Measurements from ENCODE around the gene CNOT3.

The CNOT3 gene

DNA sequence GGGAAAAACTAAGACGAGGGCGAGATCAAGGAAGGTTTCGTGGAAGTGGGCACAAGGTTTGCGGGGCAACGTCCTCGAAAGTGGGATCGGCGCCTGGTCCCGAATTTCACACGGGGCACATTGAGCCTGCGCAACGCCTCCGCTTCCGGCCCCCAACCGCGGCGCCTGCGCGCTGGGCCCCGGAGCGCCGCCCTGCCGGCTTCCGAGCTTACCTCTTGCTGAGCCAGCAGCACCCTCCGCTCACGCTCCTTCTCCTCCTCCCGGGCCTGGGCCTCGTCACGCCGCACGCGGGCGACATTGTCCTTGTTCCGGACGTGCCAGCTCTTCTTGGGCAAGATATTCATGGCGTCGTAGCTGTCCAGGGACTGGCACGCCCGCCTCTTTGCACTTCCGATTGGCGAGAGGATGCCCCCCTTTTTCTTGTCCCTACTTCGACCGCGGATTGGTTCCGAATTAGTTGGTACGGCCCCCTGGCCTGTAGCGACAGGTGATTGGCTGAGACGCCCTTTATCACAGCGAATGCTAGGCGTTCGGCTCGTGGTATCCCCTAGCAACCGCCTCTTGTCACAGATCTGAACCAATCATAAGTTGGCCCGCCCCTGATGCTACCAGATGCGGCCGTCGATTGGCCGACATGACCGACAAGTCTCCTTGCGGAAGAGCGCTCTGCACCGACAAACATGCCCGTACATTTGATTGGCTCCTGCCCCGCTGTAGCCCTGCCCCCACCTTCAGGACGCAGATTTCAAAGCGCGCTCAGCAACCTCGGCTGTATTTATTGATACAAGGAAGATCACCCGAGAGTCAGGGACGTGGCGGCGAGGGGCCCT lies 22.0 kb downstream of the CNOT3 start, which contains the start of gene LENG1:
Gene LENG1, minus strand, starts transcription at position 370 of the 830 bp plus-strand sequence. Its CDS starts 26 bp downstream, at position 344.
- WGBS (ENCODE audit: extremely low coverage, insufficient coverage, low lambda C conversion rate): no CpG with 5 or more reads among the region's 72 CpGs
- H2BK5ac ChIP-seq (ENCODE audit: low read length): peak within 1 kb of the TSS; percentile 98
- peaks cover 2% of the 10 kb centered on the region for H3K79me1 ChIP-seq (ENCODE audit: low read length)
- H2AK5ac ChIP-seq (ENCODE audit: low read length): no peak within 1 kb of the TSS
- peaks cover 11% of the 10 kb centered on the region for H3K36me3 ChIP-seq (ENCODE audit: control insufficient read depth, insufficient read depth, low read length)
- peak within 1 kb of the TSS; percentile 13 for H3K18ac ChIP-seq (ENCODE audit: low read length)
- H3K27me3 ChIP-seq (ENCODE audit: insufficient read depth, low read length, poor library complexity): no peaks in the 10 kb centered on the region
- peaks cover 3% of the 10 kb centered on the region for H3K4me1 ChIP-seq (ENCODE audit: control insufficient read depth, low read depth, low read length)
- H2BK15ac ChIP-seq (replicated peaks; ENCODE audit: low read depth): no peak within 1 kb of the TSS
- H3K4ac ChIP-seq (ENCODE audit: low read depth, low read length): no peak within 1 kb of the TSS
- no peaks in the 10 kb centered on the region for H3K79me2 ChIP-seq (ENCODE audit: control insufficient read depth, insufficient read depth, low read length)
- H3K23ac ChIP-seq (ENCODE audit: low read length): peak within 1 kb of the TSS; percentile 17
- H4K5ac ChIP-seq (ENCODE audit: low read length): no peak within 1 kb of the TSS
- H2BK120ac ChIP-seq (ENCODE audit: low read depth, low read length): no peak within 1 kb of the TSS
- DNase-seq: peak; percentile 100
- H3K4me2 ChIP-seq (ENCODE audit: low read length): peak within 1 kb of the TSS; percentile 97
- peak within 1 kb of the TSS; percentile 99 for H3K56ac ChIP-seq (ENCODE audit: low read length)
- H3K4me3 ChIP-seq (ENCODE audit: low read length): peak within 1 kb of the TSS; percentile 87
- H3K27ac ChIP-seq (ENCODE audit: low read depth, low read length): peak within 1 kb of the TSS; percentile 84
- H4K8ac ChIP-seq (ENCODE audit: low read depth, low read length): no peak within 1 kb of the TSS
- peak within 1 kb of the TSS; percentile 94 for H3K9ac ChIP-seq (ENCODE audit: low read length)

DNA sequence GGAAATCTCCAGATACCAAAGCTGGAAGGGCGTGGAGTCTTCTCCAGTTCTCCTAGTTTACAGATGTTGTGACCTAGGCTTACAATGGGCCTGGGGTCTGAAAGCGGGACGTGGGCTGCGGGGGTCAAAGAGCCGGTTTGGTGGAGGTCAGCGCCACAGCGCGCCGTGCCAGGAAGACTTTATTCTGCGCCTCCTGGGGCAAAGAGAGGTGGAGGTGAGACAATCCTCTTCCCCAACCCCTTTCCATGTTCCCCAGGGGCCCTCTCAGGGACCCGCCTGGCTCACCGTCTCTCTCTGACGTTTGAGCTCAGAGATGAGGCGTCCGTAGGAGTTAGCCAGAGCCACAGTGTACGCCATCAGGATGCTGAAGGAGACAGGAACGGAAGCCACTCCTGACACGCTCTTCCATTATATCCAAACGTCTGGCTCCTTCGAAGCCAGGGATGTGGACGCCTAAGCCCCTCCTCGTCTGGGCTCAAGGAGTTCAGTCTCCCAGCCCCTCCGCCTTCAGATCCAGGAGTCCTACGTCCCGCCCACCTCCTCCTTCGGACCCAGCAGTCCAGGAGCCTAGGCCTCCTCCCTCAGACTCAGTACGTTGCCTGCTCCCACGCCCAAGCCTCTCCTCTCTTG lies 22.7 kb downstream of the CNOT3 start:
- H4K5ac ChIP-seq (ENCODE audit: low read length): no peak overlapping the region
- H4K8ac ChIP-seq (ENCODE audit: low read depth, low read length): no peak overlapping the region
- H2AK5ac ChIP-seq (ENCODE audit: low read length): no peak overlapping the region
- no peak overlapping the region for H3K4ac ChIP-seq (ENCODE audit: low read depth, low read length)
- no peak overlapping the region for H2BK5ac ChIP-seq (ENCODE audit: low read length)
- H3K4me3 ChIP-seq (ENCODE audit: low read length): peak overlapping the region; percentile 86
- peaks cover 6% of the 10 kb centered on the region for H3K36me3 ChIP-seq (ENCODE audit: control insufficient read depth, insufficient read depth, low read length)
- peak overlapping the region; percentile 13 for H3K18ac ChIP-seq (ENCODE audit: low read length)
- peaks cover 3% of the 10 kb centered on the region for H3K4me1 ChIP-seq (ENCODE audit: control insufficient read depth, low read depth, low read length)
- H3K79me1 ChIP-seq (ENCODE audit: low read length): peaks cover 2% of the 10 kb centered on the region
- no peak overlapping the region for H2BK120ac ChIP-seq (ENCODE audit: low read depth, low read length)
- H3K23ac ChIP-seq (ENCODE audit: low read length): peak overlapping the region; percentile 17
- H3K79me2 ChIP-seq (ENCODE audit: control insufficient read depth, insufficient read depth, low read length): no peaks in the 10 kb centered on the region
- H3K9ac ChIP-seq (ENCODE audit: low read length): peak overlapping the region; percentile 94
- H3K56ac ChIP-seq (ENCODE audit: low read length): peak overlapping the region; percentile 96
- peak overlapping the region; percentile 97 for H3K4me2 ChIP-seq (ENCODE audit: low read length)
- H2BK15ac ChIP-seq (replicated peaks; ENCODE audit: low read depth): no peak overlapping the region
- DNase-seq: peak; percentile 53
- H3K27me3 ChIP-seq (ENCODE audit: insufficient read depth, low read length, poor library complexity): no peaks in the 10 kb centered on the region
- peak overlapping the region; percentile 61 for H3K27ac ChIP-seq (ENCODE audit: low read depth, low read length)
- WGBS (ENCODE audit: extremely low coverage, insufficient coverage, low lambda C conversion rate): no CpG with 5 or more reads among the region's 28 CpGs

GRCh38 chr19:54160854-54161253 lies 23.3 kb downstream of the CNOT3 start:
- Histone ChIP-seq H2BK120ac (ENCODE audit: low read depth, low read length) (no peak overlapping the region), H3K4me3 (ENCODE audit: low read length) (no peak overlapping the region), H3K4ac (ENCODE audit: low read depth, low read length) (no peak overlapping the region), H3K9ac (ENCODE audit: low read length) (peak overlapping the region; percentile 94), H4K8ac (ENCODE audit: low read depth, low read length) (no peak overlapping the region), H2BK5ac (ENCODE audit: low read length) (no peak overlapping the region), H3K4me1 (ENCODE audit: control insufficient read depth, low read depth, low read length) (peaks cover 3% of the 10 kb centered on the region), H3K56ac (ENCODE audit: low read length) (peak overlapping the region; percentile 96), H3K18ac (ENCODE audit: low read length) (no peak overlapping the region), H3K27me3 (ENCODE audit: insufficient read depth, low read length, poor library complexity) (no peaks in the 10 kb centered on the region), H3K4me2 (ENCODE audit: low read length) (peak overlapping the region; percentile 97), H3K79me2 (ENCODE audit: control insufficient read depth, insufficient read depth, low read length) (no peaks in the 10 kb centered on the region), H2AK5ac (ENCODE audit: low read length) (no peak overlapping the region), H3K36me3 (ENCODE audit: control insufficient read depth, insufficient read depth, low read length) (peaks cover 4% of the 10 kb centered on the region), H2BK15ac (replicated peaks; ENCODE audit: low read depth) (no peak overlapping the region), H3K23ac (ENCODE audit: low read length) (no peak overlapping the region), H3K79me1 (ENCODE audit: low read length) (peaks cover 2% of the 10 kb centered on the region), H3K27ac (ENCODE audit: low read depth, low read length) (no peak overlapping the region), H4K5ac (ENCODE audit: low read length) (no peak overlapping the region)
- WGBS (ENCODE audit: extremely low coverage, insufficient coverage, low lambda C conversion rate): no CpG with 5 or more reads among the region's 13 CpGs
- DNase-seq: no peak

- WGBS (ENCODE audit: extremely low coverage, insufficient coverage, low lambda C conversion rate): no CpG with 5 or more reads among the region's 35 CpGs
- H3K9ac ChIP-seq (ENCODE audit: low read length): no peak overlapping the region
- H2BK15ac ChIP-seq (replicated peaks; ENCODE audit: low read depth): no peak overlapping the region
- no peak overlapping the region for H2BK5ac ChIP-seq (ENCODE audit: low read length)
- no peak overlapping the region for H3K23ac ChIP-seq (ENCODE audit: low read length)
- no peak overlapping the region for H3K18ac ChIP-seq (ENCODE audit: low read length)
- H3K79me2 ChIP-seq (ENCODE audit: control insufficient read depth, insufficient read depth, low read length): no peaks in the 10 kb centered on the region
- no peaks in the 10 kb centered on the region for H3K27me3 ChIP-seq (ENCODE audit: insufficient read depth, low read length, poor library complexity)
- H4K5ac ChIP-seq (ENCODE audit: low read length): no peak overlapping the region
- H3K79me1 ChIP-seq (ENCODE audit: low read length): peaks cover 2% of the 10 kb centered on the region
- H3K36me3 ChIP-seq (ENCODE audit: control insufficient read depth, insufficient read depth, low read length): no peaks in the 10 kb centered on the region
- peak overlapping the region; percentile 88 for H3K4me2 ChIP-seq (ENCODE audit: low read length)
- peaks cover 3% of the 10 kb centered on the region for H3K4me1 ChIP-seq (ENCODE audit: control insufficient read depth, low read depth, low read length)
- no peak overlapping the region for H3K27ac ChIP-seq (ENCODE audit: low read depth, low read length)
- H3K4me3 ChIP-seq (ENCODE audit: low read length): no peak overlapping the region
- no peak overlapping the region for H2BK120ac ChIP-seq (ENCODE audit: low read depth, low read length)
- H3K4ac ChIP-seq (ENCODE audit: low read depth, low read length): no peak overlapping the region
- H2AK5ac ChIP-seq (ENCODE audit: low read length): no peak overlapping the region
- DNase-seq: peak; percentile 85
- no peak overlapping the region for H3K56ac ChIP-seq (ENCODE audit: low read length)
- no peak overlapping the region for H4K8ac ChIP-seq (ENCODE audit: low read depth, low read length)
These were observed 24.8 kb downstream of the CNOT3 start for GRCh38 chr19:54162241-54162805.

DNA sequence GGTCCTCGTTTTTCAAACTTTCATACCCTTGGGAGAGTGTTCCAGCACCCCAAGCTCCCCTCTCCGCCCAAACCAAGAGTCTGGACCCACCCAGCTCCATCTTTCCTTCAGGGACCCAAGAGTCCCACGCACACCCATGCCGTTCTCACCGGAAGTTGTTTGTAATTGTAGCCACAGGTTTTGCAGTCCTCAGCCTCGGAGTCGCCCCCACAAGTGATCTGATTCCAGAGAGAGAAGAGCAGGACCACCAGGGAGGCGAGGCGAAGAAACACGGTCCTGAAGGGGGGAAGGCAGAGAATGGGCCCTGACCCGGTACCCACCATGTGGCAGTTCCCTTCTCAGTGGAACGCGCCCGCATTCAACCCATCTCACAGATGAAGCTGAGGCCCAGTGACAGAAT lies 25.3 kb downstream of the CNOT3 start:
- H3K18ac ChIP-seq (ENCODE audit: low read length): no peak overlapping the region
- no peaks in the 10 kb centered on the region for H3K27me3 ChIP-seq (ENCODE audit: insufficient read depth, low read length, poor library complexity)
- no peak overlapping the region for H3K4me2 ChIP-seq (ENCODE audit: low read length)
- no peak overlapping the region for H2BK15ac ChIP-seq (replicated peaks; ENCODE audit: low read depth)
- H3K4me3 ChIP-seq (ENCODE audit: low read length): no peak overlapping the region
- no peak overlapping the region for H3K27ac ChIP-seq (ENCODE audit: low read depth, low read length)
- peaks cover 2% of the 10 kb centered on the region for H3K79me1 ChIP-seq (ENCODE audit: low read length)
- no peak overlapping the region for H3K9ac ChIP-seq (ENCODE audit: low read length)
- WGBS (ENCODE audit: extremely low coverage, insufficient coverage, low lambda C conversion rate): no CpG with 5 or more reads among the region's 14 CpGs
- no peak overlapping the region for H4K5ac ChIP-seq (ENCODE audit: low read length)
- H3K79me2 ChIP-seq (ENCODE audit: control insufficient read depth, insufficient read depth, low read length): no peaks in the 10 kb centered on the region
- no peak overlapping the region for H2BK120ac ChIP-seq (ENCODE audit: low read depth, low read length)
- peaks cover 3% of the 10 kb centered on the region for H3K4me1 ChIP-seq (ENCODE audit: control insufficient read depth, low read depth, low read length)
- no peak overlapping the region for H4K8ac ChIP-seq (ENCODE audit: low read depth, low read length)
- no peak overlapping the region for H2BK5ac ChIP-seq (ENCODE audit: low read length)
- DNase-seq: no peak
- no peak overlapping the region for H3K56ac ChIP-seq (ENCODE audit: low read length)
- no peak overlapping the region for H2AK5ac ChIP-seq (ENCODE audit: low read length)
- no peaks in the 10 kb centered on the region for H3K36me3 ChIP-seq (ENCODE audit: control insufficient read depth, insufficient read depth, low read length)
- no peak overlapping the region for H3K23ac ChIP-seq (ENCODE audit: low read length)
- H3K4ac ChIP-seq (ENCODE audit: low read depth, low read length): no peak overlapping the region
